ENCODE results near the gene KYAT1.

GRCh38 chr9:128928624-128929023 is 46.9 kb upstream of the KYAT1 start:
- TF ChIP-seq CTCF (IDR thresholded peaks at IDR 0.05): no peak
- no peak for TF ChIP-seq POLR2AphosphoS5 (IDR thresholded peaks at IDR 0.05; ENCODE audit: low read depth, low read length)
- TF ChIP-seq REST (IDR thresholded peaks at IDR 0.05; ENCODE audit: insufficient read depth in 1 of 2, low read depth in 2 of 2, low read length in 1 of 2): no peak
- no peak for TF ChIP-seq SIN3A (IDR thresholded peaks at IDR 0.05; ENCODE audit: borderline replicate concordance, insufficient read depth, low read depth, low read length)
